ENCODE measurements around the gene SLC2A9. TPM values are rescaled to one million over a fixed set of nuclear protein-coding genes. Genes with fewer than 3 reads are reported as not detected.

The SLC2A9 gene
- total and polyA plus RNA-seq, 2 of the 8 experiments (the other 6 are each of a cell fraction or from before 2014, with no cell fraction given): 0.20 to 0.26 TPM

- TF ChIP-seq CHD7 (IDR thresholded peaks at IDR 0.05; ENCODE audit: insufficient replicate concordance, low read length) (no peak), CBX8 (IDR thresholded peaks at IDR 0.05; ENCODE audit: borderline replicate concordance, low read depth, low read length) (no peak)
Observed at GRCh38 chr4:9936129-9936644, 85.1 kb downstream of the SLC2A9 start (continued).
